Effector memory CD4-positive, alpha-beta T cell (primary cell): ENCODE measurements around the gene ZNF319.

ENCODE experiments used
- DNase-seq, 3 donors: peaks; one replicate each; pipeline ENCODE4 v3.0.0-alpha.2; 2020
- H3K27ac ChIP-seq: 2 replicates; pipeline ENCODE4 v1.7.0; 2013; ENCODE audit warnings: mild to moderate bottlenecking, low read length, moderate library complexity; ENCODE audit not compliant: insufficient read depth, poor library complexity, severe bottlenecking
- H3K27me3 ChIP-seq: replicated peaks from 2 replicates; pipeline ENCODE4 v1.7.0; 2013; ENCODE audit warnings: mild to moderate bottlenecking, low read length; ENCODE audit not compliant: insufficient read depth, control insufficient read depth, poor library complexity, severe bottlenecking
- H3K36me3 ChIP-seq: 2 replicates; pipeline ENCODE4 v1.7.0; 2013; ENCODE audit warnings: mild to moderate bottlenecking, low read length, moderate library complexity; ENCODE audit not compliant: control insufficient read depth, insufficient read depth
- H3K4me1 ChIP-seq: 2 replicates; pipeline ENCODE4 v1.7.0; 2013; ENCODE audit warnings: low read length, mild to moderate bottlenecking; ENCODE audit not compliant: control insufficient read depth, insufficient read depth, poor library complexity, severe bottlenecking
- H3K4me3 ChIP-seq: 2 replicates; pipeline ENCODE4 v1.7.0; 2013; ENCODE audit warnings: low read length, low read depth, mild to moderate bottlenecking; ENCODE audit not compliant: insufficient read depth, poor library complexity, severe bottlenecking
- H3K9me3 ChIP-seq: 2 replicates; pipeline ENCODE4 v1.7.0; 2013; ENCODE audit warnings: mild to moderate bottlenecking, low read length, moderate library complexity; ENCODE audit not compliant: control insufficient read depth

ZNF319 gene

GRCh38 chr16:57962756-57963155 lies 37.7 kb downstream of the ZNF319 start:
- Histone ChIP-seq H3K4me3 (no peak overlapping the region), H3K9me3 (no peaks in the 10 kb centered on the region), H3K4me1 (no peaks in the 10 kb centered on the region), H3K27ac (no peak overlapping the region), H3K27me3 (no peaks in the 10 kb centered on the region), H3K36me3 (no peaks in the 10 kb centered on the region)
- no peak for DNase-seq

GRCh38 chr16:57962046-57962445 lies 38.4 kb downstream of the ZNF319 start:
- DNase-seq = no peak
- Histone ChIP-seq H3K27ac (no peak overlapping the region), H3K4me1 (no peaks in the 10 kb centered on the region), H3K36me3 (no peaks in the 10 kb centered on the region), H3K9me3 (no peaks in the 10 kb centered on the region), H3K27me3 (no peaks in the 10 kb centered on the region), H3K4me3 (no peak overlapping the region)

- H3K4me3 ChIP-seq = no peak overlapping the region
- no peak overlapping the region for H3K27ac ChIP-seq
- no peaks in the 10 kb centered on the region for H3K4me1 ChIP-seq
- no peaks in the 10 kb centered on the region for H3K36me3 ChIP-seq
- H3K9me3 ChIP-seq = no peaks in the 10 kb centered on the region
- DNase-seq = no peak
- H3K27me3 ChIP-seq = no peaks in the 10 kb centered on the region
Measured at GRCh38 chr16:57961538-57961937, 38.9 kb downstream of the ZNF319 start.

- Histone ChIP-seq H3K27me3 (no peaks in the 10 kb centered on the region), H3K4me3 (no peak overlapping the region), H3K9me3 (no peaks in the 10 kb centered on the region), H3K4me1 (no peaks in the 10 kb centered on the region), H3K36me3 (no peaks in the 10 kb centered on the region), H3K27ac (no peak overlapping the region)
- DNase-seq = no peak
Measured at GRCh38 chr16:57960826-57961472, 39.5 kb downstream of the ZNF319 start.

- DNase-seq = no peak
- H3K36me3 ChIP-seq = no peaks in the 10 kb centered on the region
- no peaks in the 10 kb centered on the region for H3K4me1 ChIP-seq
- no peak overlapping the region for H3K4me3 ChIP-seq
- no peaks in the 10 kb centered on the region for H3K27me3 ChIP-seq
- H3K27ac ChIP-seq = no peak overlapping the region
- H3K9me3 ChIP-seq = no peaks in the 10 kb centered on the region
Measured at GRCh38 chr16:57960310-57960709, 40.2 kb downstream of the ZNF319 start.

GRCh38 chr16:57959804-57960203 lies 40.7 kb downstream of the ZNF319 start:
- H3K4me1 ChIP-seq = no peaks in the 10 kb centered on the region
- no peaks in the 10 kb centered on the region for H3K9me3 ChIP-seq
- no peak for DNase-seq
- H3K27me3 ChIP-seq = no peaks in the 10 kb centered on the region
- H3K27ac ChIP-seq = no peak overlapping the region
- H3K36me3 ChIP-seq = no peaks in the 10 kb centered on the region
- H3K4me3 ChIP-seq = no peak overlapping the region

- Histone ChIP-seq H3K27me3 (no peaks in the 10 kb centered on the region), H3K4me3 (no peak overlapping the region), H3K4me1 (no peaks in the 10 kb centered on the region), H3K27ac (no peak overlapping the region), H3K36me3 (no peaks in the 10 kb centered on the region), H3K9me3 (no peaks in the 10 kb centered on the region)
- no peak for DNase-seq
Measured at GRCh38 chr16:57959121-57959520, 41.4 kb downstream of the ZNF319 start.

- no peaks in the 10 kb centered on the region for H3K27me3 ChIP-seq
- H3K9me3 ChIP-seq = no peaks in the 10 kb centered on the region
- H3K4me1 ChIP-seq = no peaks in the 10 kb centered on the region
- no peak for DNase-seq
- H3K4me3 ChIP-seq = no peak overlapping the region
- no peaks in the 10 kb centered on the region for H3K36me3 ChIP-seq
- H3K27ac ChIP-seq = no peak overlapping the region
Measured at GRCh38 chr16:57958544-57958943, 41.9 kb downstream of the ZNF319 start.

- Histone ChIP-seq H3K27me3 (no peaks in the 10 kb centered on the region), H3K4me1 (no peaks in the 10 kb centered on the region)
Measured at GRCh38 chr16:57957673-57958392, 42.6 kb downstream of the ZNF319 start.

GRCh38 chr16:57956924-57957672 lies 43.4 kb downstream of the ZNF319 start:
- DNase-seq = no peak
- Histone ChIP-seq H3K27me3 (no peaks in the 10 kb centered on the region), H3K27ac (no peak overlapping the region), H3K36me3 (no peaks in the 10 kb centered on the region), H3K9me3 (no peaks in the 10 kb centered on the region), H3K4me3 (no peak overlapping the region), H3K4me1 (no peaks in the 10 kb centered on the region)

More at GRCh38 chr16:57957673-57958392, 42.6 kb downstream of the ZNF319 start:
- no peak overlapping the region for H3K27ac ChIP-seq
- H3K4me3 ChIP-seq = no peak overlapping the region
- no peaks in the 10 kb centered on the region for H3K36me3 ChIP-seq
- DNase-seq = no peak
- H3K9me3 ChIP-seq = no peaks in the 10 kb centered on the region
